ENCODE data around the gene RNASE1. TPM values are rescaled to one million over a fixed set of nuclear protein-coding genes. Genes with fewer than 3 reads are reported as not detected.

Gene RNASE1
- total RNA-seq = 6.4 and 9.7 TPM in 2 replicates
- long read RNA-seq, partial matches to known transcripts = 0 of 1 reads
- long read RNA-seq, other reads (novel, unspliced or antisense) = 0 of 1 reads

GRCh38 chr14:20802341-20803084, at the start of gene RNASE1:
TSS of gene RNASE1 (minus strand) at chr14:20802844. CDS start at chr14:20802068, 776 bp downstream.
- H3K4me1 Mint-ChIP-seq = peaks cover 68% of the 10 kb centered on the region
- H3K4me3 Mint-ChIP-seq = peak within 1 kb of the TSS; percentile 56
- H3K9me3 Mint-ChIP-seq = no peaks in the 10 kb centered on the region
- no peaks in the 10 kb centered on the region for H3K27me3 Mint-ChIP-seq (ENCODE audit: low read depth)
- no peaks in the 10 kb centered on the region for H3K36me3 Mint-ChIP-seq (ENCODE audit: low read depth)
- TF ChIP-seq CTCF (conservative IDR thresholded peaks at IDR 0.05) = no peak
- no peak for DNase-seq (ENCODE audit: low read depth, low spot score)
- peak within 1 kb of the TSS; percentile 54 for H3K27ac Mint-ChIP-seq (ENCODE audit: unreplicated experiment)

- Mint-ChIP-seq H3K36me3 (ENCODE audit: low read depth) (no peaks in the 10 kb centered on the region), H3K27ac (ENCODE audit: unreplicated experiment) (peak overlapping the region; percentile 96), H3K4me1 (peaks cover 14% of the 10 kb centered on the region), H3K4me3 (peak overlapping the region; percentile 13), H3K27me3 (ENCODE audit: low read depth) (no peaks in the 10 kb centered on the region), H3K9me3 (no peaks in the 10 kb centered on the region)
- no peak for DNase-seq (ENCODE audit: low read depth, low spot score)
- TF ChIP-seq CTCF (conservative IDR thresholded peaks at IDR 0.05) = no peak
Measured at GRCh38 chr14:20848955-20849570, 46.4 kb upstream of the RNASE1 start.

- Mint-ChIP-seq H3K9me3 (no peaks in the 10 kb centered on the region), H3K27me3 (ENCODE audit: low read depth) (no peaks in the 10 kb centered on the region), H3K27ac (ENCODE audit: unreplicated experiment) (peak overlapping the region; percentile 96), H3K4me1 (peaks cover 14% of the 10 kb centered on the region), H3K4me3 (no peak overlapping the region), H3K36me3 (ENCODE audit: low read depth) (no peaks in the 10 kb centered on the region)
- TF ChIP-seq CTCF (conservative IDR thresholded peaks at IDR 0.05) = no peak
- DNase-seq (ENCODE audit: low read depth, low spot score) = no peak
Measured at GRCh38 chr14:20848316-20848954, 45.8 kb upstream of the RNASE1 start.

- Mint-ChIP-seq H3K27me3 (ENCODE audit: low read depth) (no peaks in the 10 kb centered on the region), H3K36me3 (ENCODE audit: low read depth) (no peaks in the 10 kb centered on the region), H3K9me3 (no peaks in the 10 kb centered on the region), H3K4me1 (peaks cover 19% of the 10 kb centered on the region), H3K27ac (ENCODE audit: unreplicated experiment) (no peak overlapping the region), H3K4me3 (no peak overlapping the region)
- DNase-seq (ENCODE audit: low read depth, low spot score) = no peak
- no peak for TF ChIP-seq CTCF (conservative IDR thresholded peaks at IDR 0.05)
Measured at GRCh38 chr14:20846560-20846959, 43.9 kb upstream of the RNASE1 start.

GRCh38 chr14:20841096-20841495, 38.5 kb upstream of the RNASE1 start:
- Mint-ChIP-seq H3K27me3 (ENCODE audit: low read depth) (no peaks in the 10 kb centered on the region), H3K4me1 (peaks cover 11% of the 10 kb centered on the region), H3K9me3 (no peaks in the 10 kb centered on the region), H3K27ac (ENCODE audit: unreplicated experiment) (no peak overlapping the region), H3K4me3 (no peak overlapping the region), H3K36me3 (ENCODE audit: low read depth) (no peaks in the 10 kb centered on the region)
- no peak for DNase-seq (ENCODE audit: low read depth, low spot score)
- TF ChIP-seq CTCF (conservative IDR thresholded peaks at IDR 0.05) = no peak
